Activated CD4-positive, alpha-beta T cell treated with anti-CD3 and anti-CD28 coated beads, Interleukin-2, amount 10 ng/mL, durations not matched to agents 7 days and 5 days (primary cell): ENCODE data around the gene CS. TPM values are rescaled to one million over a fixed set of nuclear protein-coding genes. Genes with fewer than 3 reads are reported as not detected.

Source experiments
- CTCF ChIA-PET: fragments of 350-600 bp; sonication (Branson Sonifier 250); formaldehyde crosslinking; loops from one replicate; lab custom pipeline; 2021; ENCODE audit warnings: antibody characterized with exemption; lab: Charles Lee
- POLR2A ChIA-PET: fragments of 350-600 bp; sonication (Branson Sonifier 250); formaldehyde crosslinking; loops from one replicate; lab custom pipeline; 2021; ENCODE audit warnings: antibody characterized with exemption; lab: Charles Lee
- DNase-seq: peaks from one replicate; pipeline ENCODE4 v3.0.0-alpha.2; 2020
- H3K27ac Mint-ChIP-seq: one replicate; pipeline ENCODE4 v1.8.0; 2021; ENCODE audit warnings: mild to moderate bottlenecking, moderate library complexity, mixed read lengths
- H3K27me3 Mint-ChIP-seq: one replicate; pipeline ENCODE4 v1.8.0; 2021; ENCODE audit warnings: mixed read lengths
- H3K36me3 Mint-ChIP-seq: one replicate; pipeline ENCODE4 v1.8.0; 2021; ENCODE audit warnings: low read depth, mixed read lengths
- H3K4me1 Mint-ChIP-seq: one replicate; pipeline ENCODE4 v1.8.0; 2021; ENCODE audit warnings: mixed read lengths
- H3K4me3 Mint-ChIP-seq: one replicate; pipeline ENCODE4 v1.8.0; 2021; ENCODE audit warnings: mild to moderate bottlenecking, moderate library complexity, mixed read lengths
- H3K9me3 Mint-ChIP-seq: one replicate; pipeline ENCODE4 v1.8.0; 2021; ENCODE audit warnings: mixed read lengths
- total RNA-seq, 2 experiments: library from RNA; stranded (reverse); gene quantifications; one replicate each; pipeline ENCODE4 v1.2.3, GENCODE V29; 2021

Gene CS
- total RNA-seq, 2 experiments from 2014 or later: 177 to 201 TPM

DNA sequence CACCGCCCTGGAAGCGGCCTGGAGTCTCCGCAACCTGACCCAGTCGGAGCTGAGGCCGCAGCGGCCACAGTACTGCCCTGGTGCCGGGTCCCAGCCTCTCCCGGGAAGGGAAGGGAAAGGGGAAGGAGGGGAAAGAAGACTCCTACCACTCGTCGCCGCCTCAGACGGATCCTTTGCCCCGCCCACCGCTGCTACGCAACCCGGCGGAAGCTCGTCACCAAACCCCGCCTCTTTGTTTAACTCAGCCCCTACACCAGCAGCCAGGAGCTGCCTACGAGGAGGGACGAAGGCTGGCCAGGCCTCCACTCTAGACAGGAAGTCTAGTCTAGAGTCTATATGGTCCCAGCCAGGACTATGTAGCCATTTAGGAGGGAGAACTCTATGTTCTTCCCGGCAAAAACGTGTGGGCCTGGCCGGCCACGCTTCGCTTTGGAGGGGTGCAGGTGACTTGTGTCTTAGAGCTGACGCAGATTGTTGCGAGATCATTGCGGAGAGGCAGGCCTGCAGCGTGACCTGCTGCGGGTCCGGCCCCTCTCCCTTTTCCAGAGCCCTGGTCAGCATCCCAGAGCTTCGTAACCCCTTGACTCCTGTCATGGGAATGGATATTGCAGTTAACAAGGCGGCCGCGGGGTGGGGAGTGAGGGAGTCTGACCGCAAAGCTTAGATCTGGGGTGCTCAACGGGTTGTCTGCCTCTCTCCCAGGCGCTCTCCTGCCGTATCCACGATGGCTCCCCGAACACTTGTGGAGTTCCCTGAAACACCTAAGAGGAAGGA lies 78.2 kb downstream of the CS start, which contains the start of gene RNF41:
RNF41 (minus strand) TSS at position 166 of the 774 bp plus-strand sequence. CDS start 7,875 bp downstream, outside the sequence.
- Mint-ChIP-seq H3K9me3 (no peaks in the 10 kb centered on the region), H3K27me3 (no peaks in the 10 kb centered on the region), H3K4me3 (peak within 1 kb of the TSS; percentile 90), H3K4me1 (peaks cover 49% of the 10 kb centered on the region), H3K36me3 (peaks cover 4% of the 10 kb centered on the region), H3K27ac (peak within 1 kb of the TSS; percentile 93)
- peak; percentile 95 for DNase-seq
- ChIA-PET CTCF (interaction anchor here (0.6 to 4.0 kb wide), 25 partner anchors 9 to 373 kb away, joined by 3 to 39 read pairs (median 4); partner anchors contain the start of genes ANKRD52, COQ10A, ESYT1 and SMARCC2), POLR2A (interaction anchor here (0.5 to 1.2 kb wide), 5 partner anchors 14 to 274 kb away, joined by 3 to 8 read pairs (median 4); no protein-coding TSS in a partner anchor)

Other genes with a start within 250 kb of the CS start
- 1 to 10 TPM; 1.3 to 1.5 TPM for gene ERBB3, start 220.2 kb downstream of the CS start, total RNA-seq
- 100 to 1,000 TPM; 244 to 289 TPM for gene PA2G4, start 195.8 kb downstream of the CS start, total RNA-seq
- 1,000 to 10,000 TPM; 3,940 to 4,815 TPM for gene RPL41, start 183.7 kb downstream of the CS start, total RNA-seq
- gene ZC3H10, start 182.1 kb downstream of the CS start, total RNA-seq: 1 to 10 TPM; 8.2 to 9.1 TPM
- gene ESYT1, start 172.1 kb downstream of the CS start, total RNA-seq: 100 to 1,000 TPM; 367 to 399 TPM
- gene MYL6B, start 147.7 kb downstream of the CS start, total RNA-seq: 10 to 100 TPM; 56.6 to 63.4 TPM
- 1,000 to 10,000 TPM; 1,336 to 1,525 TPM for gene MYL6, start 142.0 kb downstream of the CS start, total RNA-seq
- 100 to 1,000 TPM; 140 to 173 TPM for gene SMARCC2, start 110.8 kb downstream of the CS start, total RNA-seq
- 10 to 100 TPM; 30.1 to 31.6 TPM for gene RNF41, start 78.4 kb downstream of the CS start, total RNA-seq
- 10 to 100 TPM; 56.7 to 63.5 TPM for gene NABP2, start 76.0 kb downstream of the CS start, total RNA-seq
- gene SLC39A5, start 70.3 kb downstream of the CS start, total RNA-seq: under 1 TPM in 1 of 2 experiments, not detected in 1; 0.64 TPM
- 10 to 100 TPM; 39.0 to 45.9 TPM for gene ANKRD52, start 41.9 kb downstream of the CS start, total RNA-seq
- 10 to 100 TPM; 15.3 to 17.1 TPM for gene COQ10A, start 33.4 kb downstream of the CS start, total RNA-seq
- 100 to 1,000 TPM in 1 of 2 experiments, 10 to 100 TPM in 1; 96.2 to 105 TPM for gene CNPY2, start 15.7 kb upstream of the CS start, total RNA-seq
- gene PAN2, start 33.7 kb upstream of the CS start, total RNA-seq: 10 to 100 TPM; 76.9 to 78.9 TPM
- gene IL23A, start 38.6 kb upstream of the CS start, total RNA-seq: 1 to 10 TPM; 6.1 to 8.0 TPM
- 100 to 1,000 TPM; 391 to 398 TPM for gene STAT2, start 59.8 kb upstream of the CS start, total RNA-seq
- gene APOF, start 62.5 kb upstream of the CS start, total RNA-seq: not detected
- 10 to 100 TPM; 59.5 to 63.6 TPM for gene TIMELESS, start 149.1 kb upstream of the CS start, total RNA-seq
- not detected for gene MIP, start 154.3 kb upstream of the CS start, total RNA-seq
- gene SPRYD4, start 168.2 kb upstream of the CS start, total RNA-seq: 1 to 10 TPM; 3.8 to 3.9 TPM
- 1 to 10 TPM; 1.1 to 1.9 TPM for gene GLS2, start 187.8 kb upstream of the CS start, total RNA-seq
- 1 to 10 TPM; 4.5 to 6.0 TPM for gene RBMS2, start 221.5 kb upstream of the CS start, total RNA-seq